Ishikawa (cell line): ENCODE measurements around the gene GCSH.

Source experiments
- CEBPB ChIP-seq: IDR thresholded peaks from 2 replicates; pipeline ENCODE4 v1.6.1; 2012
- CREB1 ChIP-seq: IDR thresholded peaks from 2 replicates; pipeline ENCODE4 v1.6.1; 2012; ENCODE audit warnings: low read depth
- EGR1 ChIP-seq: IDR thresholded peaks from 2 replicates; pipeline ENCODE4 v1.6.1; 2012
- EP300 ChIP-seq: IDR thresholded peaks from 2 replicates; pipeline ENCODE4 v1.6.1; 2012; ENCODE audit warnings: borderline replicate concordance
- FOXM1 ChIP-seq: IDR thresholded peaks from 2 replicates; pipeline ENCODE4 v1.6.1; 2012; ENCODE audit warnings: low read depth, borderline replicate concordance
- NFIC ChIP-seq: IDR thresholded peaks from 2 replicates; pipeline ENCODE4 v1.6.1; 2012
- RAD21 ChIP-seq: IDR thresholded peaks from 2 replicates; pipeline ENCODE4 v1.6.1; 2012; ENCODE audit warnings: low read depth
- TAF1 ChIP-seq: IDR thresholded peaks from 2 replicates; pipeline ENCODE4 v1.6.1; 2012; ENCODE audit warnings: low read depth, mild to moderate bottlenecking
- TCF12 ChIP-seq: IDR thresholded peaks from 2 replicates; pipeline ENCODE4 v1.6.1; 2012; ENCODE audit warnings: low read depth
- TEAD4 ChIP-seq: IDR thresholded peaks from 2 replicates; pipeline ENCODE4 v1.6.1; 2012
- USF1 ChIP-seq: IDR thresholded peaks from 2 replicates; pipeline ENCODE4 v1.6.1; 2012
- YY1 ChIP-seq: IDR thresholded peaks from 2 replicates; pipeline ENCODE4 v1.6.1; 2012; ENCODE audit warnings: low read depth
- ZBTB7A ChIP-seq: IDR thresholded peaks from 2 replicates; pipeline ENCODE4 v1.6.1; 2012; ENCODE audit warnings: low read depth
- TF ChIP-seq, protein P1 (sequence below): IDR thresholded peaks from 2 replicates; pipeline ENCODE4 v1.6.1; 2012; ENCODE audit warnings: low read depth, mild to moderate bottlenecking
- TF ChIP-seq, protein P2 (sequence below): IDR thresholded peaks from 2 replicates; pipeline ENCODE4 v1.6.1; 2012

The GCSH gene

DNA sequence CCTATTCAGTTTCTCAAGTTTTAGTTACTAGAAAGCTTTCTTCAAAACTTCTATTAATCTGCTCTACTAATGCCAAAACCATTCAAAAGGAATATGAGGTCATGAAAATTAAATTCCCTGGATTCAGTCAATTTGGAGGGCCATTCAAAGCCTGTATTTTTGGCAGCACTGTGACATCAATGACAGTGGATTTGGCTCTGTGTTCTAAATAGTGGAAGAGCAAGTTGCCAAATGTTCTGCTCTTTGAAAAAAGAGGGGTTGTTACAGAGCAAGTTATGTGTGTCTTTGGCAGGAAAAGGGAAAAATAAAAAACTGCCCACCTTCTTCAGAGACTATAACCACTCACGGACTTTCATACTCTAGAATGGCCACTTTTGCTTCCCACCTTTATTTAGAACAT lies 16.0 kb downstream of the GCSH start:
- TF ChIP-seq, protein P1, sequence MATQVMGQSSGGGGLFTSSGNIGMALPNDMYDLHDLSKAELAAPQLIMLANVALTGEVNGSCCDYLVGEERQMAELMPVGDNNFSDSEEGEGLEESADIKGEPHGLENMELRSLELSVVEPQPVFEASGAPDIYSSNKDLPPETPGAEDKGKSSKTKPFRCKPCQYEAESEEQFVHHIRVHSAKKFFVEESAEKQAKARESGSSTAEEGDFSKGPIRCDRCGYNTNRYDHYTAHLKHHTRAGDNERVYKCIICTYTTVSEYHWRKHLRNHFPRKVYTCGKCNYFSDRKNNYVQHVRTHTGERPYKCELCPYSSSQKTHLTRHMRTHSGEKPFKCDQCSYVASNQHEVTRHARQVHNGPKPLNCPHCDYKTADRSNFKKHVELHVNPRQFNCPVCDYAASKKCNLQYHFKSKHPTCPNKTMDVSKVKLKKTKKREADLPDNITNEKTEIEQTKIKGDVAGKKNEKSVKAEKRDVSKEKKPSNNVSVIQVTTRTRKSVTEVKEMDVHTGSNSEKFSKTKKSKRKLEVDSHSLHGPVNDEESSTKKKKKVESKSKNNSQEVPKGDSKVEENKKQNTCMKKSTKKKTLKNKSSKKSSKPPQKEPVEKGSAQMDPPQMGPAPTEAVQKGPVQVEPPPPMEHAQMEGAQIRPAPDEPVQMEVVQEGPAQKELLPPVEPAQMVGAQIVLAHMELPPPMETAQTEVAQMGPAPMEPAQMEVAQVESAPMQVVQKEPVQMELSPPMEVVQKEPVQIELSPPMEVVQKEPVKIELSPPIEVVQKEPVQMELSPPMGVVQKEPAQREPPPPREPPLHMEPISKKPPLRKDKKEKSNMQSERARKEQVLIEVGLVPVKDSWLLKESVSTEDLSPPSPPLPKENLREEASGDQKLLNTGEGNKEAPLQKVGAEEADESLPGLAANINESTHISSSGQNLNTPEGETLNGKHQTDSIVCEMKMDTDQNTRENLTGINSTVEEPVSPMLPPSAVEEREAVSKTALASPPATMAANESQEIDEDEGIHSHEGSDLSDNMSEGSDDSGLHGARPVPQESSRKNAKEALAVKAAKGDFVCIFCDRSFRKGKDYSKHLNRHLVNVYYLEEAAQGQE: no peak
- TF ChIP-seq YY1 (no peak), TAF1 (no peak), USF1 (no peak), FOXM1 (no peak), ZBTB7A (no peak), CREB1 (no peak), TCF12 (no peak), EP300 (no peak), RAD21 (no peak), EGR1 (no peak), TEAD4 (no peak), NFIC (no peak), CEBPB (no peak)
- TF ChIP-seq, protein P2, sequence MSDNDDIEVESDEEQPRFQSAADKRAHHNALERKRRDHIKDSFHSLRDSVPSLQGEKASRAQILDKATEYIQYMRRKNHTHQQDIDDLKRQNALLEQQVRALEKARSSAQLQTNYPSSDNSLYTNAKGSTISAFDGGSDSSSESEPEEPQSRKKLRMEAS: no peak

DNA sequence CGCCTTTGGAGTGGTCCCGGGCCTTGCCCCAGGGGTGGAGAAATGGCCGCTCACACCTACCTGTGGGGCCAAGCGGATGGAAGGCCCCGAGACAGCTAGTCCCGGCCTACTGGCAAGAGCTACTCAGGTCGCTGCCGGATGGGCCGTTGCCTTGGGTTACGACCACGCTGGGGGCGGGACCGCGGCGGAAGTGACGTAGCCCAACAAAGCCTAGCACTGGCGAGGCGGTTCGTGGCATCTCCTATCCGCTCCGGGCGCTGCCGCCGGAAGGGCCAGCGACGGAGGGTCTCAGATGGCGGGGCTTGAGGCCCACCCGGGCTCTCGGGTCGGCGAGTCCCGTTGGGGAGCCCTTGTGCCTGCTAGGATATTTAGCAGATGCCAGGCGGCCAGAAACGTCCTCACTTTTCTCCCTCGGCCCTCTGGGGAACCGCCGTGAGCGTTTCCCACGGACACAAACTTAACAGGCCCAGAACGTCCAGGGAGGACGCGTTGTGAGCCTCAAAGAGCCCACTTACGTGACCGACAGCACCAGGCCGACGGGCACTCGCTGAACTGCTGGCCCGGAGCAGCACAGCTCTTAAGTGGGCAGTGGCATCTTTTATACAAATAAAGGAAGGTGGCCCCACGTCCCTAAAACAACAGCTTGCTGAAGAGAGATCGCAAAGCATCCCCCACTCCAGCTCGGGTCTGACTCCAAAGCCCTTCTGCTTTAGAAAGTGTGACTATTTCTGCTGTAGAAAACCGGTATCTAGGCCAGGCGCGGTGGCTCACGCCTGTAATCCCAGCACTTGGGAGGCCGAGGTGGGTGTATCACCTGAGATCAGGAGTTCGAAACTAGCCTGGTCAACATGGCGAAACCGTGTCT lies 18.9 kb downstream of the GCSH start, which contains the start of gene C16orf46:
Gene C16orf46 (minus strand): TSS at position 163 of the 865 bp plus-strand sequence. CDS start 13,283 bp downstream, outside the sequence.
- no peak; the same call in 1 of the 2 replicates for TF ChIP-seq USF1
- TF ChIP-seq YY1: peak; percentile 62; the same call in 1 of the 2 replicates
- TF ChIP-seq TCF12: peak; percentile 35; the same call in 1 of the 2 replicates
- TF ChIP-seq CEBPB: no peak
- TF ChIP-seq TEAD4: no peak
- TF ChIP-seq EGR1: peak; percentile 37; the same call in 1 of the 2 replicates
- TF ChIP-seq, protein P2: peak; percentile 75
- TF ChIP-seq ZBTB7A: peak; percentile 92
- TF ChIP-seq CREB1: peak; percentile 83
- TF ChIP-seq TAF1: peak; percentile 84
- TF ChIP-seq, protein P1: no peak
- TF ChIP-seq NFIC: no peak
- TF ChIP-seq RAD21: no peak
- TF ChIP-seq EP300: no peak
- no peak; the same call in 1 of the 2 replicates for TF ChIP-seq FOXM1

DNA sequence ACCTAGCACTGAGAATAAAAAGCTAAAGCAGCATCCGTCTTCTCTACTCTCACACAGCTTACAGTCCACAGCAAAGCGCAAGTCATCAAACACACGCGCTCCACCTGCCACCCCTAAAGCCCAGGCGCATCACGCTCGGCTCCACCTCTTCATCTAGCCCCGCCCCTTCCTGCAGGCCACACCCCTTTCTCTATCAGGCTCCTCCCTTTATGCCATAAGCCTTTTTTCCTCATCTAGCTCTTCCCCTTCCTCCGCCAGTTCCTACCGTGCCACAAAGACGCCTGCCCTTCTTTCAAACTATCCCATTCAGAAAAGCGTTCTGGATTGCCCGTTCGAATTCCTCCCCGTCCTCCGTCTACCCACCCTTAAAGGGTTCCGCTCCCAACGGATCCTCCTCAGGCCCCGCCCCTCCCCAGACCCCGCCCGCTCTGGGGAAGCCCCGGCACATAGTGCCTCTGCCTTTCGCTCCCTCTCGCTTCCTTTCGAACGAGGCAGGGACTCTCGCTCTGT lies 19.6 kb downstream of the GCSH start:
- TF ChIP-seq, protein P1: no peak
- TF ChIP-seq TEAD4: 0 out of 2 replicates have a peak, but pooled peaks have one; percentile 2
- TF ChIP-seq, protein P2: peak; percentile 70; the same call in 1 of the 2 replicates
